ENCODE measurements around the gene FBXW2.
"Not testable (repeated sequence)": the region's sequence is repeated elsewhere in the genome, so short reads cannot be mapped to it uniquely, and the experiment has no call there.

Gene FBXW2, protein sequence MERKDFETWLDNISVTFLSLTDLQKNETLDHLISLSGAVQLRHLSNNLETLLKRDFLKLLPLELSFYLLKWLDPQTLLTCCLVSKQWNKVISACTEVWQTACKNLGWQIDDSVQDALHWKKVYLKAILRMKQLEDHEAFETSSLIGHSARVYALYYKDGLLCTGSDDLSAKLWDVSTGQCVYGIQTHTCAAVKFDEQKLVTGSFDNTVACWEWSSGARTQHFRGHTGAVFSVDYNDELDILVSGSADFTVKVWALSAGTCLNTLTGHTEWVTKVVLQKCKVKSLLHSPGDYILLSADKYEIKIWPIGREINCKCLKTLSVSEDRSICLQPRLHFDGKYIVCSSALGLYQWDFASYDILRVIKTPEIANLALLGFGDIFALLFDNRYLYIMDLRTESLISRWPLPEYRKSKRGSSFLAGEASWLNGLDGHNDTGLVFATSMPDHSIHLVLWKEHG

DNA sequence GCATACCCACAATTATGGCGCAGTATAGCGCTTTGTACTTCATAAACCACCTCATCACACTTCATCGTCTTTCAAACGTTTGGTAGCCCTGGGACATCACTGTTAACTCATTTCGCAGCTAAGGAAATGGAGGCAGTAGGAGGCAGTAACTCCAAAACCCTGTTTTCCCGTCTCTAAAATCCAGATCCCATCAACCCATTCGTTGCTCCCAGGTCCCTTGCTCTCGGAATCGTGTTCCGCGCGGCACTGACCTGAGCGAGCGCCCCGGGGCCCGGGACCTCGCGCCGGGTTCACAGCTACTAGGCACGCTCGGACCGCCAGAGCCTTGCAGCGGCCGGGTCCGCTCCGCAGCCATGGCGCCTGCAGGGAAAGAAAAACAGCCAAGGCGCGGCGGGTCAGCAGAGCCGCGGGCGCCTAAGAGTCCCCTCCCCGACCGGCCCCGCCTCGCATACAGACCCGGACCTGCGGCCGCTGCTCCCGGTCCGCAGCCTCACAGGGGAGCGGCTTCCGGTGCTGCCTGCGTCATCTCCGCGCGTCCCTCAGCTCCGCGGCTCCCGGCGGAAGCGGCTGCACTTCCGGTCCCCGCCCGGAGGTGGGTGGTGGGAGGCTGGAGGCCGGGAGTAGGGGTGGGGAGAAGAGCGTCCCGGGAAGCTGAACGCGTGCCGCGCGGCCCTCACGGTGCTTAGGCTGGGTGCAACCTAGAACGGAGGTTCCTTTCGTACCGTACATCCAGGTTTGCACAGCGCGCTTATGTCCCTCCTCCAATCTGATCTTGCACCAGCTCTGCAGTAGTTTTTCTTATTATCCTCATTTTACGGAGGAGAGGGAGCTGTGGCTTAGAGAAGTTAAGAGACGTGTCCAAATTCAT lies at the start of gene FBXW2:
FBXW2 (minus strand) TSS at position 519 of the 868 bp plus-strand sequence. CDS start 5,158 bp downstream, outside the sequence.
- peak; percentile 82 for DNase-seq (ENCODE audit: low read depth)

DNA sequence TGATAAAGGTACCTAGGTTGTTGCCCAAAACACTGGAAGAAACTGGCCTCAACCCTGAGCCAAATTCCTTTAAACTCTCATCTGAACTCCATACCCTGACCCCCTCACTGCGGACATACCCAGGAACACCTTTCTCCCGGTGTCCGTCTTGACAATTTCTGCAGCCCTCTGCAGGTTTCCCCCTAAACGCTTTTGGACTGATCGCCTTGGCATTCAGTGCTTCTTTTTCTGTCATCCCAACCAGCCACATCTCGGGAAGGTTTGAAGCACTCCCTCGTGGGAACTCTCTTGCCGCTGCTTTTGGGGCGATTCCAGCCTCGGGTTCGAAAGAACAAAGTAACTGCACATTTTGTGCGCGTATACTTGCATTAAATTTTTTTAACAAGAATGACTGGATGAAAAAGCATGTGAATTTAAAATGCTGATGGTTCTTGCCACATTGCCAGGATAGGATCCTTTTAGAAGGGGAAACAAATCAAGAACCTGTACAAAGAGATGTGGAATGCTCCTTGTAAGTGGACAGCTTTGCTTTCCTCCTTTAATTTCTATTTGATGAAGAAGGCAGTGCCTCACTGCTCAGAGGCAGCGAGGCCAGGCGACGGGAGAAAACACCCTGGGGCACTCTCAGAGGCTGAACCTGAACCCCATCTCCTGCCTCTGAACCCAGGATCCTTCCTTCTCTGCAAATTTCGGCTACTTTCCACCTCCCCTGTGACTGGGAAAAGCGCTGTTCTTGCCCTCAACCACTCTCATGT lies 48.9 kb upstream of the FBXW2 start:
- no peak for DNase-seq (ENCODE audit: low read depth)

DNA sequence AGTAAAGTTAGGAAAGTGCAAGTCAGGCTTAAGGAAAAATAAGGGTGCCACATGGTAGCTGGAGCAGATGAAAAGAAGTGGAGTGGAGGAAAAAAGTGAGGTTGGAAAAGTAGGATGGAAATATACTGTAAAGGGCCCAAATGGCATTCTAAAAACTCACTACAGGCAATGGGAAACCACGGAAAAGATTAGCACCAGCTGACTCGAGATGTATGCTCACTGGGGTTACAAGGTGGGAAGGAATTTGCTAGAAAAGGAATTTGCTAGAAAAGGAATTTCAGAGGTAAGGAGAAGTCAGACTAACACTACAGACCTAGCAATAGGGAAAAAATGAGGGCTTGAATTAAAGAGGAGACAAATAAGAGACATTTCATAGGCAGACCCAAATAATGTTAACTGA lies 45.9 kb upstream of the FBXW2 start:
- no peak for DNase-seq (ENCODE audit: low read depth)

DNA sequence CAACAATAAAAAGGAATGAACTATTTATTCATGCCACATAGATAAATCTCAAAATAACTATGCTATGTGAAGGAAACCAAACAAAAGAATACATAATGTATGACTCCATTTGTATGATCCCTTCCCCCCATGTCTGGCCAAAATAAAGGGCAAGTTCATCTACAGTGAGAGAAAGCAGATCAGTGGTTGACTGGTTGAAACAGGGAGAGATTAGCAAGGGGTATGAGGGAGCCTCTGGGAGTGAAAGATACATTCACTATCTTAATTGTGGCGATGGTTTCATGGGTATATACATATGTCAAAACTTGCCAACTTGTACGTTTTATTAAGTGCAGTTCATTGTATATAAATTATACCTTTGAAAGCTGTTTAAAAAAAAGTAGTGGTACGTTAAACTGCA lies 44.7 kb upstream of the FBXW2 start:
- no peak for DNase-seq (ENCODE audit: low read depth)

DNA sequence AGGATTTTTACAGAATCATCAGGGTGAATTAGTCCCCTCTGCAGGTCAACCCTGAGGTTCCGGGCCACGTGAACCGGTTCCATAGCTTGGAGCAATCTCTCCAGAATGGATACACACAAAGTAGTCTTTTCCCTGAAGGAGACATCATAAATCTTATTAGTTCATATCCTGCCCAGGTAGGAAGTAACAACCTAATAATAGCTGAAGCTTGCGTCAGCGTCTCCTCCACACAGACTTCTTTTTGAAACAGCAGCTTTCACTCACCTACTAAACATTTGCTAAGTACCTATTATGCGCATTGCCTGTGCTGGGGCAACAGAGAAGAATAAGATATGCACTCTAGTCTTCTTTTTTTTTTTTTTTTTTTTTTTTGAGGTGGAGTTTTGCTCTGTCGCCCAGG lies 40.1 kb upstream of the FBXW2 start:
- DNase-seq (ENCODE audit: low read depth), result no peak

DNA sequence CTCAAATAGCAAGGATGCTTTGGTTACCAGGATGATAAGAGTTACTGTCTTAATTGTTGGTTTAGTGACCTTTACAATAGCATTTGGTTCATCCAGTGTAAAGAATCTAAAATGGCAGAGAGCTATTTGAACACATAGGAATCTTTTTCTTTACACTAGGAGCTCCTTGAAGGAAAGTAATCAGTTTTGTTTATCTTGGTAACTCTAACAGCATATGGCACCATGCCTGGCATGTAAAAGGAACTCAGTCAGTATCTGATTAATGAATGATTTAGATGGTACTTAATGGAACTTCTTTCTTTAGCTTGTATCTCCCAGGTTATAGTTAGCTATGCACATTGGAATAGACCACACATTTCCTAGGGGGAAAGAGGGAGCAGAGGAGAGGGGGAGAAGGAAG lies 39.6 kb upstream of the FBXW2 start:
- DNase-seq (ENCODE audit: low read depth), result no peak

DNA sequence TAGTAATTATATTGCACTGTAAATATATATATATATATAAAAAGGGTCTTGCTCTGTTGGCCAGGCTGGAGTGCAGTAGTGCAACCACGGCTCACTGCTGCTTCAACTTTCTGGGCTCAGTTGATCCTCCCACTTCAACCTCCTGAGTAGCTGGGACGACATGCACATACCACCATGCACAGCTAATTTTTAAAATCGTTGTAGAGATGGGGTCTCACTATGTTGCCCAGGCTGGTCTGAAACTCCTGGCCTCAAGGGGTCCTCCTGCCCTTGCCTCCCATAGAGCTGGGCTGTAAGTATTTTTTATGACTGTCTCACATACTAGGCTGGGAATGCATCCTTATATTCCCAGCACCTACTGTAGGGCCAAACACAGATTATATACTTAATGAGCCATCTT lies 37.6 kb upstream of the FBXW2 start:
- DNase-seq (ENCODE audit: low read depth), result no peak

DNA sequence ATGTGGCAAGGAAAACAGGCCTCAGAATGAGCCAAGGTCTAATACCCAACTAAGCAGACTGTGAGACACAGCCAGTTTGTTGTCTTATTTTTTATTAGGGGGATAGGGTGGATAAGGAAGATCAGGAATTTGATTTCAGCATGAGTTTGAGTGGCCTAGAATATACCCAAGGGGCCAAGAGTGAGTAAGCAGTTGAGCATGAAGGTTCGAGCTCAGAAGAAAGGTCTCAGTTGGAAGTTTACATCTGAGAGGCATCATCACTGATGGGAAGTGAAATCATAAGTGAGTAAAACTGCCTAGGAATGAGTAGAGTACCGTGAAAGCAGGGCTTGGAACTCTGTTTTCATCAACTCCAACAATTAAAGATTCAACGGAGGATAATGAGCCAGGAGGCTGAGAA lies 36.9 kb upstream of the FBXW2 start:
- no peak for DNase-seq (ENCODE audit: low read depth)

DNA sequence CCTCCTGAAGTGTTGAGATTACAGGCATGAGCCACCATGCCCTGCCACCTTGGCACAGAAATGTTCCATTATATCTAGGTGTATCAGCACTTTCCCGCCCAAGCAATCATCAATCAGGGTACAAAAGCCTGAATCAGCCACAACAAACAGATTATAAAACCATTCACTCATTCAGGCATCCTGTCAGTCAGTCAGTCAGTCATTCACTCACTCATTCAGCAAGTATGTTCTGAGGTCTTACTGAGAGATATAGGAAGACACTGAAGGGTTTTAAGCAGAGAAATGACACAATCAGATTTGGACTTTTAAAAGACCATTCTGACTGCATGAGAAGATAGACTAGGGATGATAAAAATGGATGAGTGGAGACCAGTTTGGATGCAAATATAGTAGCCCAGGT lies 36.4 kb upstream of the FBXW2 start:
- DNase-seq (ENCODE audit: low read depth), result no peak

DNA sequence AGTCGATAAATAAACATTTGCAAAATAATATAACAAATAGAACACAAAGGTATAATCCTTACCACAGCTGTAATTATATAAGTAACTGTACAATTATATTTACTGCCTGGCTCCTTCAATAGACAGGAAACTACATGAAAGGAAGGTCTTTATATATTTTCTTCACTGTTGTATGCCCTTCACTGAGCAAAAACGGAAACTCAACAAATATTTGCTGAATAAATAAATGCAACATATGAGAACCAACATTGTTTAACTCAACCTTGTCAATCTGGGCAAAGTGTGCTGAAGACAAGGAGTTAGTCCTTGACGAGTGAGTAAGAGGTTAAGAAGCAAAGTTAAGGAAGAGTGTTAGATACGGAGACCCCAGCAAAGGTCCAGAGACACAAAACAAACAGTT lies 26.9 kb upstream of the FBXW2 start:
- no peak for DNase-seq (ENCODE audit: low read depth)

DNA sequence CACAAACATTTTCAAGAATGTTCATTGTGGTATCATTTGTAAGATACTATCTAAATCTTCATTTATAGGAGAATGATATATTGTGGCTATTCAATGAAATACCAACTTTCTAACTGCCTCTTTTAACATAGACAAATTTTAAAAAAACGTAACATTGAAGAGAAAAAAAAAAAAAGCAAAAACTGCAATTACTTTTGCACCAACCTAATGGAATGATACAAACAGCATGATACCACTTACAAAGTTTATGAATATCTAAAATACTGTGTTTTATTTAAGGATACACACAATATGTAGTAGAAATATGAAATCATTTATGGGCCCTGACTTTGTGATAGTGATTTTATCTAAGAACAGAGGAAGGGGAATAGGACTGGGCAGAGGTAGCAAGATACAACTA lies 25.4 kb upstream of the FBXW2 start:
- DNase-seq (ENCODE audit: low read depth), result no peak

DNA sequence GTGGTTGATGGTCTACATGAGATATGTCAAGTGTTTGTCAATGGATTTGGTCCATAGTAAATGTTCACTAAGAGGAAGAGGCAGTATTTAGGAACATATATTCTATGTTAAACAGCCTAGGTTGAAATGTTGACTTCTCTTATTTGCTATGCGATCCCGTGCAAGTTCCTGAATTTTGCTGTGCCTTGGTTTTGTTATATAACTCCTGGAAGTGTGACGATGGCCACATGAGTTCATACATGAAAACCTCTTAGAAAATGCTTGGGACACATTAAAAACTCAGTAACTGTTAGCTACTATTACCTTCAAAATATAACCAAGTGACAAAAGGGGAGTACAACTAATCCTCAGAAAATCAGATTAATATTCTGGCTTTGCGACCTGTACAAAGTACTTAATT lies 21.9 kb upstream of the FBXW2 start:
- DNase-seq (ENCODE audit: low read depth), result no peak

DNA sequence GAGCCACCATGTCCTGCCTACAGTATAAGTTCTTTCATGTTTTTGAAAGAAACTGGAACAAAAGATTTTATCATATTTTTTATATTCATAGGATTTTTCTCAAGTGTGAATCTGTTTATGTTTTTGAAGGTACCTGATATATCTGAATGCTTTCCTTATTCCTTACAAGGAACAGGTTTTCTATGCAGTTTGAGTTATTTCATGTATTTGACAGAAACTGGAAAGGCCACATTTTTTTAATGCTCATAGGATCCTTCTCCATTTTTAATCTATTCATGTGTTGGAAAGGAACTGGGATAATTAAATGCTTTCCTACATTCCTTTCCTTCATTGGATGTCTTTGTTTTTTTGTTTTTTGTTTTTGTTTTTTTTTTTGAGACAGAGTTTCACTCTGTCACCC lies 15.7 kb upstream of the FBXW2 start:
- no peak for DNase-seq (ENCODE audit: low read depth)

DNA sequence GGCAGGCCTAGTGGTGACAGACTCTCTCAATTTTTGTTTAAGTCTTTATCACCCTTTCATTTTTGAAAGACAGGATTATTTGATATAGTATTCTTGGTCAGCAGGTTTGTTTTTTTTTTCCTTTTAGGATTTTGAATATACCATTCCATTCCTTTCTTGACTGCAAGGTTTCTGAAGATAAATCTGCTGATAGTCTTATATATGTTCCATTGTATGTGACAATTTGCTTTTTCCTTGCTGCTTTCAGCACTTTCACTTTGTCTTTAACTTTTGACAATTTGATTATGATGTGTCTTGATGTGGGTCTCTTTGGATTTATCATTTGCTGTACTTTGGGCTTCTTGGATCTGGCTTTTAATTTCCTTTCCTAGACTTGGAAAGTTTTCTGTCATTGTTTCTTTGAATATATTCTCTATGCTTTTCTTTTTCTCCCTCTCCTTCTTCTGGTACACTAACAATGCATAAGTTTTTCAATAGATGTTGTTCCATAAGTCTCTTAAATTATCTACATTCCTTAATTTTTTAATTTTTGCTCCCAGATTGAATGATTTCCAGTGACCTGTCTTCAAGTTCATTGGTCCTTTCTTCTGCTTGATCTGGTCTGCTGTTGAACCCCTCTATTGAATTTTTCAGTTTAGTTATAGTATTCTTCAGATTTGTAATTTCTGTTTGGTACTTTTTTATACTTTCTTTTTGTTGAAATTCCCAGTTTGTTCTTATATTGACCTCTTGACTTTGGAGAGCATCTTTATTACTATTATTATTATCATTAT lies 14.6 kb upstream of the FBXW2 start:
- no peak for DNase-seq (ENCODE audit: low read depth)

DNA sequence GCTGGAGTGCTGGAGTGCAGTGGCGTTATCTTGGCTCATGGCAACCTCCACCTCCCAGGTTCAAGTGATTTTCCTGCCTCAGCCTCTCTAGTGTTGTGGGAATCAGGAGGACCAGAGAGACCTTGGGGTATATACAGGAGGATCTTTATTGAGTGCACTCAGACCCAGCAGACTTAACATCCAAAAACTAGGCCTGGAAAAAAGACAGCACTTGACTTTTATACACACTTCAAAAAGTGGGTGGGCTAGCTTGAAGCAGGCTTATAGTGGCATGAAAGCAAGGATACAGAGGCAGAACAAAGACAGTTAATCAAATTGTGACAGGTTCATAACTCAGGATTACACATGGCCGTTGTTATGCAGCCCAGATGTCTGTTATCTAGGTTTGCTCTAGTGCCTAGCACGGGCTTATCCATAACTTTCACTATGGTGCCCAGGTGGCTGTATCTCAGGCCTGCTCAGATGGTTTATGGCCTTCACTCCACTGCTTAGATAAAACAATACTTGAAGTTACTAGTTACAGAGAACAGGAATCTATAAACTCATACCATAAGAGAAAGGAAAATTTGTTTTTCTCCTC lies 11.7 kb upstream of the FBXW2 start:
- DNase-seq (ENCODE audit: low read depth), result not testable (repeated sequence)

DNA sequence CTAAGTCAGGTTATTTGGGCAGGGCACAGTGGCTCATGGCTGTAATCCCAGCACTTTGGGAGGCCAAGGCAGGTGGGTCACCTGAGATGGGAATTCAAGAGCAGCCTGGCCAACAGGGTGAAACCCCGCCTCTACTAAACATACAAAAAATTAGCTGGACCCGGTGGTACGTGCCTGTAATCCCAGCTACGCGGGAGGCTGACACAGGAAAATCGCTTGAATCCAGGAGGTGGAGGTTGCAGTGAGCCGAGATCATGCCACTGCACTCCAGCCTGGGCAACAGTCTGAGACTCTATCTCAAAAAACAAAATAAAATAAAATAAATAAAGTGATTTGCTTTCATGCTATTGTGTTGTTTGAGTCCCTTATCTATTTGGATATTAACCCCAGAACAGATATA lies 8.2 kb upstream of the FBXW2 start:
- DNase-seq (ENCODE audit: low read depth), result no peak

DNA sequence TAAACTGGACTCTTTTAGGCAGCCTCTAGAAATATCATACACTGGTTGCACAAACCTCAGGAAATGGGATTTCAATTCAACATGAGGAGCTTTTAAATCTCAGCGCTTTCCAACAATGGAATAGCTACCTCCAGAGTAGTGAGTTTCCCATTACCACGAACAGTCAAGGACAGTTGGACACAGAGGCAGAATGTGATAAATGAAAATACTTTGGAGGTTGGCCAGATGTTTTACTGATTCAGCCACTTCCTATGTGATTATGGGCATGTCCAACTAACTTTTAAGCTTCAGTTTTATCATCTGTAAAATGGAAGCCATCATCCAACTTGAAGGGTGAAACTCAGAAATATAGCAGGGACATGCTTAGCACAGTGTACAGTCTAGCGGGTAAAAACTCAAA lies 2.1 kb downstream of the FBXW2 start:
- no peak for DNase-seq (ENCODE audit: low read depth)

DNA sequence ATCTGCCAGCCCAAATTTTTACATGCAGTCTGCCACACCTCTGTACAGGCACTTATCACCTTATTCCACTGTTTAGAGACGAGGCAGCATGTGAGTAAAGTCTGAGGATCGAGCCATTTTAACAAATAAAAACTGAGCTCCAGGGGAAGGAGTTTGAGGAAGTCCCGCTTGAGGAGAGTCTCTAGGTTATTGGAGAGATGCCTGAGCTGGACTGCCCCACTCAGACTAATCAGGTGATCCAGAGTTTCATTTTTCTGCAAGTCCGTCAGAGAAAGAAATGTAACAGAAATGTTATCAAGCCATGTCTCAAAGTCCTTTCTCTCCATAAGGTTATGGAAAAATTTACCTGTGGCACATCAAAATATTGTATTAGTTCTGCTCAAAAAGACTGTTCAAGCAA lies 5.3 kb downstream of the FBXW2 start:
- DNase-seq (ENCODE audit: low read depth), result no peak

DNA sequence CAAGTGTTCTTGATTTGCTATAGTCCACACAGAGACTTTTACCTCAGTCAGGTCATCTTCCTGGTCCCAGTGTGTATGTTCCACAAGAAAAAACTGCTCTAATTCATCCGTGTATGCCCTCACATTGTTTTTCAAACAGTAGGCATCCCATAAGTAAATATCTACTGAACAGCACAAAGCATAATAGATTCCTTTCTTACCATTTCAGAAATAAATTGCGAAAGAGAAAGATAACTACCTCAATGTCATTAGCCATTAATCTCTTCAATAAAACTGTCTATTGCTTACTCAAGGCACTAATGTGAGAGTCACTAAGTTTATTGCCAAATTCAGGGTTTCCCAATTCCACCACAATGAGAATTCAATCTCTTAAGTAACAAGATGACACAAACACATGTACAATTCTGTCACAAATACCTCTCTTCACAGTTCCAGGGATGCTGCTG lies 9.6 kb downstream of the FBXW2 start:
- DNase-seq (ENCODE audit: low read depth), result no peak

DNA sequence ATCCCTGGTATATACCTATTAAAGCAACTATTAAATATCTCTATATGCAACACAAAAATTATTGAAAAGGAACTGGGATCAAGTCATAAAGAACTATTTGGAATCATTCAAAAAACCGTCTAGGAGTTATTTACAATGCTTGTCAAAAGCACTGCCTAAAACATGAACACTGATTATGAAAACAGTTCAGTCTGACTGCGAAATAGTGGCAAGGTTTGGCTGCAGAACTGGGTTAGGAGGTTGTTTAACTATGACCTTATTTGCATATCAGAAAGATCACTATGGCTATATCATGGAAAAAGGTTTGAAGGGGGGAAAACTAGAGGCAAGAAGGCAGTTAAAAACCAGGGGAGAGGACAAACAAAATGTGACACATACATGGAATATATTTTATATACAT lies 12.0 kb downstream of the FBXW2 start:
- no peak for DNase-seq (ENCODE audit: low read depth)

DNA sequence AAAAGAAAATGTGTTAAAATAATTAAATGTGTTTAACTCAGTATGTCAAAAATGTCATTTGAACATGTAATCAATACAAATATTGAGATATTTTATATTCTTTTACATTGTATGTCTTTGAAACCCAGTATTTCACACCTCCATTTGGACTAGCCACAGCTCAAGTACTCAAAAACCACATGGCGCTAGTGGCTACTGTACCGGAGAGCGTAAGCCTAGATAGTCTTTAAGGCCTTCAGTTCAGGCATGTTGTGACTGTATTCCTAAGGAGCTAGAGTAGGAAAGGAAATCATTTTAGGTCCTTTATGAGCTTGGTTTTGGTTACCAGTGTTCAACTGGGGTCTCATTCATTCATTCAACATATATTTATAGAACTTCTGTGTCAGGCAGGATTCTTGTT lies 12.8 kb downstream of the FBXW2 start:
- DNase-seq (ENCODE audit: low read depth), result no peak
